HEK293 (cell line): ENCODE data around the gene ZFP42.
"Not testable (repeated sequence)": the region's sequence is repeated elsewhere in the genome, so short reads cannot be mapped to it uniquely, and the experiment has no call there.

Experiments used
- CTCF ChIA-PET: fragments of 350-600 bp; formaldehyde crosslinking; extraction: SDS; loops from one replicate; lab custom pipeline; 2021; ENCODE audit warnings: antibody characterized with exemption; lab: Yijun Ruan, JAX
- POLR2A ChIA-PET: fragments of 300-600 bp; formaldehyde crosslinking; extraction: SDS; loops from one replicate; lab custom pipeline; 2020; ENCODE audit warnings: antibody characterized with exemption, inconsistent platforms; lab: Yijun Ruan, JAX
- H3K27ac ChIP-seq: fragments of 200-500 bp; sonication (Bioruptor generic); 2 replicates; pipeline ENCODE4 v1.5.1; 2014; ENCODE audit warnings: low read depth, low read length, control low read depth, inconsistent platforms; ENCODE audit errors: extremely low read depth
- H3K36me3 ChIP-seq, 2 experiments: fragments of 200-500 bp in 1 of 2; sonication (Bioruptor generic) in 1 of 2; 1 replicate in 1 of 2; 2 replicates in 1 of 2; pipeline ENCODE4 v1.5.1; 2014 to 2017; ENCODE audit warnings: inconsistent platforms in 2 of 2, low read length in 2 of 2; ENCODE audit not compliant: control insufficient read depth in 2 of 2, insufficient read depth in 1 of 2
- H3K4me1 ChIP-seq: fragments of 200-500 bp; sonication (Bioruptor generic); 2 replicates; pipeline ENCODE4 v1.5.1; 2014; ENCODE audit warnings: mild to moderate bottlenecking, low read length, inconsistent platforms; ENCODE audit not compliant: control insufficient read depth, insufficient read depth
- H3K4me3 ChIP-seq: 2 replicates; pipeline ENCODE4 v1.5.1; 2011; ENCODE audit warnings: low read depth, mild to moderate bottlenecking, control low read depth, low read length, moderate library complexity
- H3K9me3 ChIP-seq: fragments of 200-500 bp; sonication (Bioruptor generic); 2 replicates; pipeline ENCODE4 v1.5.1; 2014; ENCODE audit warnings: low read depth, low read length, inconsistent platforms; ENCODE audit not compliant: control insufficient read depth, insufficient read depth
- BCL11A ChIP-seq: fragments of 450-650 bp; formaldehyde crosslinking; IDR thresholded peaks from 2 replicates; pipeline ENCODE4 v1.5.1; 2016; ENCODE audit warnings: low read depth, missing biosample characterization, missing genetic modification characterization
- FEZF1 ChIP-seq: fragments of 450-650 bp; formaldehyde crosslinking; IDR thresholded peaks from 2 replicates; pipeline ENCODE4 v1.5.1; 2016; ENCODE audit warnings: missing biosample characterization, missing genetic modification characterization
- HOXA7 ChIP-seq: sonication (generic); formaldehyde crosslinking; IDR thresholded peaks from 2 replicates; pipeline ENCODE4 v1.8.1; 2022; ENCODE audit warnings: missing genetic modification reagents, borderline replicate concordance
- HOXD13 ChIP-seq: sonication (generic); formaldehyde crosslinking; IDR thresholded peaks from 2 replicates; pipeline ENCODE4 v1.8.0; 2022; ENCODE audit warnings: missing genetic modification reagents, borderline replicate concordance
- KLF1 ChIP-seq: fragments of 450-650 bp; formaldehyde crosslinking; IDR thresholded peaks from 2 replicates; pipeline ENCODE4 v1.5.1; 2016; ENCODE audit warnings: missing biosample characterization, missing genetic modification characterization
- SCRT1 ChIP-seq: fragments of 450-650 bp; formaldehyde crosslinking; IDR thresholded peaks from 2 replicates; pipeline ENCODE4 v1.5.1; 2016; ENCODE audit warnings: missing biosample characterization, missing genetic modification characterization, borderline replicate concordance
- TRIM28 ChIP-seq: IDR thresholded peaks from 2 replicates; pipeline ENCODE4 v1.6.1; 2011; ENCODE audit warnings: low read length, control low read depth, borderline replicate concordance
- ZBTB21 ChIP-seq: fragments of 450-650 bp; formaldehyde crosslinking; IDR thresholded peaks from 2 replicates; pipeline ENCODE4 v1.5.1; 2017; ENCODE audit warnings: missing biosample characterization, missing genetic modification characterization
- ZNF10 ChIP-seq: fragments of 450-650 bp; formaldehyde crosslinking; IDR thresholded peaks from 2 replicates; pipeline ENCODE4 v1.5.1; 2017; ENCODE audit warnings: missing biosample characterization, missing genetic modification characterization
- ZNF121 ChIP-seq: fragments of 450-650 bp; formaldehyde crosslinking; IDR thresholded peaks from 2 replicates; pipeline ENCODE4 v1.5.1; 2016; ENCODE audit warnings: missing biosample characterization, missing genetic modification characterization
- ZNF138 ChIP-seq: fragments of 450-650 bp; formaldehyde crosslinking; IDR thresholded peaks from 2 replicates; pipeline ENCODE4 v1.5.1; 2016; ENCODE audit warnings: missing biosample characterization, missing genetic modification characterization, borderline replicate concordance
- ZNF175 ChIP-seq: fragments of 450-650 bp; formaldehyde crosslinking; IDR thresholded peaks from 2 replicates; pipeline ENCODE4 v1.5.1; 2016; ENCODE audit warnings: missing biosample characterization, missing genetic modification characterization
- ZNF48 ChIP-seq: fragments of 450-650 bp; formaldehyde crosslinking; IDR thresholded peaks from 2 replicates; pipeline ENCODE4 v1.5.1; 2016; ENCODE audit warnings: missing biosample characterization, missing genetic modification characterization
- ZNF514 ChIP-seq: fragments of 450-650 bp; formaldehyde crosslinking; IDR thresholded peaks from 2 replicates; pipeline ENCODE4 v1.5.1; 2016; ENCODE audit warnings: missing biosample characterization, missing genetic modification characterization
- ZNF623 ChIP-seq: fragments of 450-650 bp; formaldehyde crosslinking; IDR thresholded peaks from 2 replicates; pipeline ENCODE4 v1.5.1; 2016; ENCODE audit warnings: missing biosample characterization, missing genetic modification characterization
- ZNF624 ChIP-seq: fragments of 450-650 bp; formaldehyde crosslinking; IDR thresholded peaks from 2 replicates; pipeline ENCODE4 v1.5.1; 2017; ENCODE audit warnings: missing biosample characterization, missing genetic modification characterization
- ZNF626 ChIP-seq: fragments of 450-650 bp; sonication (Bioruptor Pico); formaldehyde crosslinking; IDR thresholded peaks from 2 replicates; pipeline ENCODE4 v1.5.1; 2018; ENCODE audit warnings: missing biosample characterization, missing genetic modification characterization, inconsistent platforms
- ZNF629 ChIP-seq: fragments of 450-650 bp; formaldehyde crosslinking; IDR thresholded peaks from 2 replicates; pipeline ENCODE4 v1.5.1; 2017; ENCODE audit warnings: missing biosample characterization, missing genetic modification characterization
- ZNF777 ChIP-seq: fragments of 450-650 bp; formaldehyde crosslinking; IDR thresholded peaks from 2 replicates; pipeline ENCODE4 v1.5.1; 2017; ENCODE audit warnings: missing biosample characterization, missing genetic modification characterization, borderline replicate concordance
- TF ChIP-seq, protein P1 (sequence below): IDR thresholded peaks from 2 replicates; pipeline ENCODE4 v1.6.1; 2011; ENCODE audit warnings: mild to moderate bottlenecking, low read depth, low read length, borderline replicate concordance
- TF ChIP-seq, protein P2 (sequence below): fragments of 450-650 bp; formaldehyde crosslinking; IDR thresholded peaks from 2 replicates; pipeline ENCODE4 v1.5.0; 2017; ENCODE audit warnings: missing biosample characterization, missing genetic modification characterization, borderline replicate concordance
- TF ChIP-seq, protein P3 (sequence below): fragments of 450-650 bp; formaldehyde crosslinking; IDR thresholded peaks from 2 replicates; pipeline ENCODE4 v1.5.1; 2016; ENCODE audit warnings: missing biosample characterization, missing genetic modification characterization

Gene ZFP42

DNA sequence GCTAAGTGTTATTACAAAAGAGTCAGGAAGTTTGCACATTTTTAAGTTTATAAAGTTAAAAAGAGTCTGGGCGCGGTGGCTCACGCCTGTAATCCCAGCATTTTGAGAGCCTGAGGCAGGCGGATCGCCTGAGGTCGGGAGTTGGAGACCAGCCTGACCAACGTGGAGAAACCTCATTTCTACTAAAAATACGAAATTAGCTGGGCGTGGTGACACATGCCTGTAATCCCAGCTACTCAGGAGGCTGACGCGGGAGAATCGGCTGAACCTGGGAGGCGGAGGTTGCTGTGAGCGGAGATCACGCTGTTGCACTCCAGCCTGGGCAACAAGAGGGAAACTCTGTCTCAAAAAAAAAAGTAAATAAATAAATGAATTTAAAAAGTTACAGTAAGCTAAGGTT lies 2.4 kb downstream of the ZFP42 start:
- H3K27ac ChIP-seq, CTCF ChIA-PET, H3K9me3 ChIP-seq, H3K4me3 ChIP-seq, H3K4me1 ChIP-seq, POLR2A ChIA-PET, H3K36me3 ChIP-seq: not testable (repeated sequence)

DNA sequence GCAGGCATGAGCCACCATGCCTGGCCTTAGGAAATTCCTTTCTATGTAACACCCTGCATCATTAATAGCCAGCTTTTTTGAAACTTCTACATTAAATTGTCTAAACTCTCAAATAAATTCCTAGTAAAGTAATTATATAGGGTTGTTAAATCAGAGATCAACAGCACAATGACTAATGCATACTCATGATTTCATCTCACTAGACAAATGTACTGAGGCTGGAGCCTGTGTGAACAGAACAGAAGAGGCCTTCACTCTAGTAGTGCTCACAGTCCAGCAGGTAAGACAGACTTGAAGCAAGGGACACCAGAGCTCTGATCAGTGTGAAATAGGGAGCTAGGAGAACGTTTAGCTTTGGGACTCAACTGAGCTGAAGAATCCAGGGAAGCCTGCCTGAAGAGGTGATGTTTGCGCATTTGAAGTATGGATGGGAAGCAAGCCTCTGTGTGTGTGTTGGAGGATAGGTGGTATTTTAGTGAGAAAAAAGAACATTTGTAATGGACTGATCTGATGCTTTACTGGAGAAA lies 3.9 kb downstream of the ZFP42 start:
- TF ChIP-seq ZNF121 (tag by site-specific recombination), result no peak
- TF ChIP-seq ZNF626 (tag by site-specific recombination), result no peak
- no peak for TF ChIP-seq ZNF777
- no peak for TF ChIP-seq FEZF1 (tag by site-specific recombination)
- TF ChIP-seq HOXD13, result no peak
- TF ChIP-seq, protein P1, sequence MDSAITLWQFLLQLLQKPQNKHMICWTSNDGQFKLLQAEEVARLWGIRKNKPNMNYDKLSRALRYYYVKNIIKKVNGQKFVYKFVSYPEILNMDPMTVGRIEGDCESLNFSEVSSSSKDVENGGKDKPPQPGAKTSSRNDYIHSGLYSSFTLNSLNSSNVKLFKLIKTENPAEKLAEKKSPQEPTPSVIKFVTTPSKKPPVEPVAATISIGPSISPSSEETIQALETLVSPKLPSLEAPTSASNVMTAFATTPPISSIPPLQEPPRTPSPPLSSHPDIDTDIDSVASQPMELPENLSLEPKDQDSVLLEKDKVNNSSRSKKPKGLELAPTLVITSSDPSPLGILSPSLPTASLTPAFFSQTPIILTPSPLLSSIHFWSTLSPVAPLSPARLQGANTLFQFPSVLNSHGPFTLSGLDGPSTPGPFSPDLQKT, result no peak
- TF ChIP-seq ZNF623 (tag by site-specific recombination), result no peak
- TF ChIP-seq KLF1 (tag by site-specific recombination), result no peak
- Histone ChIP-seq H3K4me3 (no peak overlapping the region), H3K9me3 (no peaks in the 10 kb centered on the region), H3K27ac (no peak overlapping the region), H3K36me3 (no peaks in the 10 kb centered on the region), H3K4me1 (no peaks in the 10 kb centered on the region)
- POLR2A ChIA-PET, result no interaction called here
- CTCF ChIA-PET, result no interaction called here

DNA sequence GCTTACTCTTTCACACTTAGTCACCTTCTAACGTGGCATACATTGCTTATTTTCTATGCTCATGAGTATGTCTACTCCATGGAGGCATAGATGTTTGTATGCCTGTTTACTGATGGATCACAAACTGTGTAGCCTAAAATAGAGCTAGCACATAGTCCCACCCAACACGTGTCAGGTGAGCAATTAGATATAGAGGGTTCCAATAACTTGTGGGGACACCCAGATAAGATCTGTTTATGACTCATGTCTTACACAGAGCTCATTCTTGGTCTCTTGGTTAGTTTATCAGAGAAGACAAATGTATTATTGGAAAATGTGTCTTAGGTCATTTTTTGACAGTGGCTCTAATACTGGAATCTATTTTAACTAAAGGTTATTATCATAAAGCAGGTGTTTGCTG lies 6.8 kb downstream of the ZFP42 start:
- H3K4me1 ChIP-seq, result no peaks in the 10 kb centered on the region
- CTCF ChIA-PET, result no interaction called here
- no peak overlapping the region for H3K27ac ChIP-seq
- no peak overlapping the region for H3K4me3 ChIP-seq
- POLR2A ChIA-PET, result no interaction called here
- TF ChIP-seq FEZF1 (tag by site-specific recombination) (no peak), HOXA7 (CRISPR knock-in tag) (no peak), ZNF10 (tag by site-specific recombination) (no peak), ZNF138 (tag by site-specific recombination) (no peak), SCRT1 (tag by site-specific recombination) (no peak)
- TF ChIP-seq, protein P2, sequence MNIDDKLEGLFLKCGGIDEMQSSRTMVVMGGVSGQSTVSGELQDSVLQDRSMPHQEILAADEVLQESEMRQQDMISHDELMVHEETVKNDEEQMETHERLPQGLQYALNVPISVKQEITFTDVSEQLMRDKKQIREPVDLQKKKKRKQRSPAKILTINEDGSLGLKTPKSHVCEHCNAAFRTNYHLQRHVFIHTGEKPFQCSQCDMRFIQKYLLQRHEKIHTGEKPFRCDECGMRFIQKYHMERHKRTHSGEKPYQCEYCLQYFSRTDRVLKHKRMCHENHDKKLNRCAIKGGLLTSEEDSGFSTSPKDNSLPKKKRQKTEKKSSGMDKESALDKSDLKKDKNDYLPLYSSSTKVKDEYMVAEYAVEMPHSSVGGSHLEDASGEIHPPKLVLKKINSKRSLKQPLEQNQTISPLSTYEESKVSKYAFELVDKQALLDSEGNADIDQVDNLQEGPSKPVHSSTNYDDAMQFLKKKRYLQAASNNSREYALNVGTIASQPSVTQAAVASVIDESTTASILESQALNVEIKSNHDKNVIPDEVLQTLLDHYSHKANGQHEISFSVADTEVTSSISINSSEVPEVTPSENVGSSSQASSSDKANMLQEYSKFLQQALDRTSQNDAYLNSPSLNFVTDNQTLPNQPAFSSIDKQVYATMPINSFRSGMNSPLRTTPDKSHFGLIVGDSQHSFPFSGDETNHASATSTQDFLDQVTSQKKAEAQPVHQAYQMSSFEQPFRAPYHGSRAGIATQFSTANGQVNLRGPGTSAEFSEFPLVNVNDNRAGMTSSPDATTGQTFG (tag by site-specific recombination), result no peak
- no peaks in the 10 kb centered on the region for H3K36me3 ChIP-seq
- no peaks in the 10 kb centered on the region for H3K9me3 ChIP-seq

DNA sequence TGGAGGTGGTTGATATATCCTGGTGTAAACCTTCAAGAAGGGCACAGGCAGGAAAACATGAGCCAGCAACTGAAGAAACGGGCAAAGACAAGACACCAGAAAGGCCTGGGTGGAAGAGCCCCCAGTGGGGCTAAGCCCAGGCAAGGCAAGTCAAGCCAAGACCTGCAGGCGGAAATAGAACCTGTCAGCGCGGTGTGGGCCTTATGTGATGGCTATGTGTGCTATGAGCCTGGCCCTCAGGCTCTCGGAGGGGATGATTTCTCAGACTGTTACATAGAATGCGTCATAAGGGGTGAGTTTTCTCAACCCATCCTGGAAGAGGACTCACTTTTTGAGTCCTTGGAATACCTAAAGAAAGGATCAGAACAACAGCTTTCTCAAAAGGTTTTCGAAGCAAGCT lies 7.2 kb downstream of the ZFP42 start:
- ChIA-PET POLR2A (no interaction called here), CTCF (no interaction called here)
- Histone ChIP-seq H3K4me1 (no peaks in the 10 kb centered on the region), H3K9me3 (no peaks in the 10 kb centered on the region), H3K4me3 (no peak overlapping the region), H3K27ac (no peak overlapping the region), H3K36me3 (no peaks in the 10 kb centered on the region)
- TF ChIP-seq ZNF175 (tag by site-specific recombination) (no peak), ZNF514 (tag by site-specific recombination) (no peak), ZNF629 (no peak), ZBTB21 (no peak), ZNF48 (tag by site-specific recombination) (no peak), ZNF777 (no peak), ZNF624 (tag by site-specific recombination) (no peak), TRIM28 (no peak), BCL11A (tag by site-specific recombination) (no peak)
- TF ChIP-seq, protein P3, sequence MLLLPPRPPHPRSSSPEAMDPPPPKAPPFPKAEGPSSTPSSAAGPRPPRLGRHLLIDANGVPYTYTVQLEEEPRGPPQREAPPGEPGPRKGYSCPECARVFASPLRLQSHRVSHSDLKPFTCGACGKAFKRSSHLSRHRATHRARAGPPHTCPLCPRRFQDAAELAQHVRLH (tag by site-specific recombination), result no peak
